ENCODE measurements around the gene SSX2IP. TPM values are rescaled to one million over a fixed set of nuclear protein-coding genes. Genes with fewer than 3 reads are reported as not detected.
"Not testable (repeated sequence)": the region's sequence is repeated elsewhere in the genome, so short reads cannot be mapped to it uniquely, and the experiment has no call there.

The SSX2IP gene
- total and polyA plus RNA-seq, 4 donors, result 2.7 to 11.9 (median 8.5) TPM

- Histone ChIP-seq H3K36me3 (ENCODE audit: control insufficient read depth in 1 of 2, insufficient read depth in 2 of 2, low read length in 1 of 2) (no peaks in the 10 kb centered on the region), H3K4me3 (ENCODE audit: low read length in 2 of 2) (no peak overlapping the region), H3K27me3 (ENCODE audit: control insufficient read depth in 1 of 2, insufficient read depth in 2 of 2, low read length in 1 of 2) (no peaks in the 10 kb centered on the region), H3K27ac (ENCODE audit: low read depth in 1 of 2, low read length in 2 of 2) (no peak overlapping the region), H3K9me3 (ENCODE audit: control insufficient read depth, low read length) (no peaks in the 10 kb centered on the region), H3K4me1 (ENCODE audit: control insufficient read depth in 1 of 2, insufficient read depth in 2 of 2, low read length in 2 of 2) (peaks cover 3 to 7% of the 10 kb centered on the region in 2 donors)
- 93 to 97% methylated on average over 1 of the region's 1 CpG for WGBS, 2 donors
- intact Hi-C loops (cut with DNase I), result loop anchor here in 1 of 2 donors (2.0 kb wide), 1 partner anchor 22 kb away; the partner anchor contains the start of gene CTBS
- ATAC-seq (ENCODE audit: low FRiP score), result no peak
- no peak for DNase-seq
These were observed 93.2 kb downstream of the SSX2IP start for GRCh38 chr1:84597011-84597410.

GRCh38 chr1:84594959-84595358 is 95.3 kb downstream of the SSX2IP start:
- H3K27me3 ChIP-seq (ENCODE audit: control insufficient read depth in 1 of 2, insufficient read depth in 2 of 2, low read length in 1 of 2); H3K4me3 ChIP-seq (ENCODE audit: low read length in 2 of 2); H3K9me3 ChIP-seq (ENCODE audit: control insufficient read depth, low read length); H3K4me1 ChIP-seq (ENCODE audit: control insufficient read depth in 1 of 2, insufficient read depth in 2 of 2, low read length in 2 of 2); ATAC-seq (ENCODE audit: low FRiP score); H3K27ac ChIP-seq (ENCODE audit: low read depth in 1 of 2, low read length in 2 of 2); H3K36me3 ChIP-seq (ENCODE audit: control insufficient read depth in 1 of 2, insufficient read depth in 2 of 2, low read length in 1 of 2); intact Hi-C loops (cut with DNase I); DNase-seq: not testable (repeated sequence)
- WGBS, 2 donors, result 93 to 97% methylated on average over 2 of the region's 2 CpGs

Other genes starting within 250 kb of the SSX2IP start
- 10 to 100 TPM; 18.6 to 25.1 TPM for gene RPF1, start 211.2 kb downstream of the SSX2IP start, total RNA-seq
- 10 to 100 TPM; 29.9 to 34.1 TPM for gene RPF1, start 211.2 kb downstream of the SSX2IP start, polyA plus RNA-seq
- gene SPATA1, start 184.1 kb downstream of the SSX2IP start, total RNA-seq, result 1 to 10 TPM; 1.9 to 2.7 TPM
- under 1 TPM in 1 of 2 donors, not detected in 1; 0.90 TPM for gene SPATA1, start 184.1 kb downstream of the SSX2IP start, polyA plus RNA-seq
- 10 to 100 TPM; 56.7 to 64.6 TPM for gene GNG5, start 183.9 kb downstream of the SSX2IP start, total RNA-seq
- 100 to 1,000 TPM in 1 of 2 donors, 10 to 100 TPM in 1; 98.7 to 156 TPM for gene GNG5, start 183.9 kb downstream of the SSX2IP start, polyA plus RNA-seq
- gene CTBS, start 116.0 kb downstream of the SSX2IP start, total RNA-seq, result 10 to 100 TPM; 24.2 to 27.9 TPM
- 10 to 100 TPM; 25.2 to 25.9 TPM for gene CTBS, start 116.0 kb downstream of the SSX2IP start, polyA plus RNA-seq
- gene LPAR3, start 202.7 kb upstream of the SSX2IP start, total RNA-seq, result under 1 TPM; 0.10 to 0.33 TPM
- under 1 TPM in 1 of 2 donors, not detected in 1; 0.38 TPM for gene LPAR3, start 202.7 kb upstream of the SSX2IP start, polyA plus RNA-seq

Measured in aorta (tissue), 5 donors.